Parietal lobe (tissue), 1 donor: ENCODE results near the gene PABPC1L2B. TPM values are rescaled to one million over a fixed set of nuclear protein-coding genes. Genes with fewer than 3 reads are reported as not detected.

ENCODE experiments used
- total RNA-seq: library from RNA; depleted of rRNA; stranded (reverse); fragments of >200 nt; gene quantifications from one replicate; pipeline ENCODE4 v1.2.3, GENCODE V29; 2014

PABPC1L2B gene
- not detected for total RNA-seq

GRCh38 chrX:73002733-73003132 lies at the start of gene PABPC1L2B:
PABPC1L2B (plus strand) TSS chrX:73002939; CDS start chrX:73003643, 704 bp downstream.

Other genes with a start within 250 kb of the PABPC1L2B start
- 0.94 TPM for gene DMRTC1B, start 226.0 kb upstream of the PABPC1L2B start, total RNA-seq
- gene FAM236B, start 220.3 kb upstream of the PABPC1L2B start, total RNA-seq: not detected
- gene FAM236D, start 194.7 kb upstream of the PABPC1L2B start, total RNA-seq: not detected
- gene FAM236C, start 90.3 kb upstream of the PABPC1L2B start, total RNA-seq: not detected
- not detected for gene FAM236A, start 64.7 kb upstream of the PABPC1L2B start, total RNA-seq
- gene DMRTC1, start 59.1 kb upstream of the PABPC1L2B start, total RNA-seq: not detected
- 0.94 TPM for gene PABPC1L2A, start 76.6 kb downstream of the PABPC1L2B start, total RNA-seq
- 19.7 TPM for gene NAP1L2, start 211.9 kb downstream of the PABPC1L2B start, total RNA-seq